Measurements from ENCODE around the gene BPIFB3. TPM values are rescaled to one million over a fixed set of nuclear protein-coding genes. Genes with fewer than 3 reads are reported as not detected.

BPIFB3 gene
- total and polyA plus RNA-seq, 2 experiments from 2014 or later: not detected

- no peaks in the 10 kb centered on the region for H3K27me3 Mint-ChIP-seq (ENCODE audit: insufficient read depth, low read depth, poor library complexity)
- no peak overlapping the region for H3K27ac Mint-ChIP-seq
Measured at GRCh38 chr20:33074675-33075074, 21.0 kb downstream of the BPIFB3 start.

More at GRCh38 chr20:33074675-33075074, 21.0 kb downstream of the BPIFB3 start:
- no peak overlapping the region for H3K27ac ChIP-seq (ENCODE audit: low read depth)
- H3K79me2 ChIP-seq (replicated peaks; ENCODE audit: insufficient read depth): no peaks in the 10 kb centered on the region
- no peak overlapping the region for H3K4me2 ChIP-seq
- no peaks in the 10 kb centered on the region for H3K9me2 ChIP-seq (ENCODE audit: insufficient read depth)
- no peaks in the 10 kb centered on the region for H3K36me3 ChIP-seq (ENCODE audit: insufficient read depth)
- no peaks in the 10 kb centered on the region for H4K20me1 ChIP-seq (replicated peaks; ENCODE audit: insufficient read depth)
- H3K4me1 ChIP-seq (ENCODE audit: insufficient read depth): no peaks in the 10 kb centered on the region
- no peak overlapping the region for H2AFZ ChIP-seq
- H3K36me3 Mint-ChIP-seq (ENCODE audit: low read depth): no peaks in the 10 kb centered on the region
- no peaks in the 10 kb centered on the region; the same call in 2 of the 3 replicates for H3K9me3 Mint-ChIP-seq
- ATAC-seq (no peak), DNase-seq (ENCODE audit: low spot score) (no peak)
- H3K4me3 ChIP-seq: no peak overlapping the region
- no peaks in the 10 kb centered on the region for H3F3A ChIP-seq (replicated peaks; ENCODE audit: low read depth)
- no peaks in the 10 kb centered on the region for H3K4me1 Mint-ChIP-seq
- H3K27me3 ChIP-seq (ENCODE audit: insufficient read depth): no peaks in the 10 kb centered on the region
- TF ChIP-seq REST (IDR thresholded peaks at IDR 0.05; ENCODE audit: unreplicated experiment) (no peak), ZNF114 (CRISPR knock-in tag; IDR thresholded peaks at IDR 0.05) (no peak), CTCF (conservative IDR thresholded peaks at IDR 0.05; ENCODE audit: low read depth in 2 of 2) (no peak), EZH2 (IDR thresholded peaks at IDR 0.05; ENCODE audit: low read depth, unreplicated experiment) (no peak), NANOG (IDR thresholded peaks at IDR 0.05; ENCODE audit: borderline replicate concordance) (no peak), CREB1 (CRISPR knock-in tag; IDR thresholded peaks at IDR 0.05; ENCODE audit: low read depth) (no peak), STAT1 (IDR thresholded peaks at IDR 0.05; ENCODE audit: unreplicated experiment) (no peak), ETS1 (IDR thresholded peaks at IDR 0.05) (no peak), ZNF331 (CRISPR knock-in tag; IDR thresholded peaks at IDR 0.05; ENCODE audit: low read depth) (no peak), POLR2AphosphoS5 (IDR thresholded peaks at IDR 0.05; ENCODE audit: low read depth) (no peak), EZH2phosphoT487 (IDR thresholded peaks at IDR 0.05; ENCODE audit: unreplicated experiment) (no peak)
- TF ChIP-seq, protein P1, sequence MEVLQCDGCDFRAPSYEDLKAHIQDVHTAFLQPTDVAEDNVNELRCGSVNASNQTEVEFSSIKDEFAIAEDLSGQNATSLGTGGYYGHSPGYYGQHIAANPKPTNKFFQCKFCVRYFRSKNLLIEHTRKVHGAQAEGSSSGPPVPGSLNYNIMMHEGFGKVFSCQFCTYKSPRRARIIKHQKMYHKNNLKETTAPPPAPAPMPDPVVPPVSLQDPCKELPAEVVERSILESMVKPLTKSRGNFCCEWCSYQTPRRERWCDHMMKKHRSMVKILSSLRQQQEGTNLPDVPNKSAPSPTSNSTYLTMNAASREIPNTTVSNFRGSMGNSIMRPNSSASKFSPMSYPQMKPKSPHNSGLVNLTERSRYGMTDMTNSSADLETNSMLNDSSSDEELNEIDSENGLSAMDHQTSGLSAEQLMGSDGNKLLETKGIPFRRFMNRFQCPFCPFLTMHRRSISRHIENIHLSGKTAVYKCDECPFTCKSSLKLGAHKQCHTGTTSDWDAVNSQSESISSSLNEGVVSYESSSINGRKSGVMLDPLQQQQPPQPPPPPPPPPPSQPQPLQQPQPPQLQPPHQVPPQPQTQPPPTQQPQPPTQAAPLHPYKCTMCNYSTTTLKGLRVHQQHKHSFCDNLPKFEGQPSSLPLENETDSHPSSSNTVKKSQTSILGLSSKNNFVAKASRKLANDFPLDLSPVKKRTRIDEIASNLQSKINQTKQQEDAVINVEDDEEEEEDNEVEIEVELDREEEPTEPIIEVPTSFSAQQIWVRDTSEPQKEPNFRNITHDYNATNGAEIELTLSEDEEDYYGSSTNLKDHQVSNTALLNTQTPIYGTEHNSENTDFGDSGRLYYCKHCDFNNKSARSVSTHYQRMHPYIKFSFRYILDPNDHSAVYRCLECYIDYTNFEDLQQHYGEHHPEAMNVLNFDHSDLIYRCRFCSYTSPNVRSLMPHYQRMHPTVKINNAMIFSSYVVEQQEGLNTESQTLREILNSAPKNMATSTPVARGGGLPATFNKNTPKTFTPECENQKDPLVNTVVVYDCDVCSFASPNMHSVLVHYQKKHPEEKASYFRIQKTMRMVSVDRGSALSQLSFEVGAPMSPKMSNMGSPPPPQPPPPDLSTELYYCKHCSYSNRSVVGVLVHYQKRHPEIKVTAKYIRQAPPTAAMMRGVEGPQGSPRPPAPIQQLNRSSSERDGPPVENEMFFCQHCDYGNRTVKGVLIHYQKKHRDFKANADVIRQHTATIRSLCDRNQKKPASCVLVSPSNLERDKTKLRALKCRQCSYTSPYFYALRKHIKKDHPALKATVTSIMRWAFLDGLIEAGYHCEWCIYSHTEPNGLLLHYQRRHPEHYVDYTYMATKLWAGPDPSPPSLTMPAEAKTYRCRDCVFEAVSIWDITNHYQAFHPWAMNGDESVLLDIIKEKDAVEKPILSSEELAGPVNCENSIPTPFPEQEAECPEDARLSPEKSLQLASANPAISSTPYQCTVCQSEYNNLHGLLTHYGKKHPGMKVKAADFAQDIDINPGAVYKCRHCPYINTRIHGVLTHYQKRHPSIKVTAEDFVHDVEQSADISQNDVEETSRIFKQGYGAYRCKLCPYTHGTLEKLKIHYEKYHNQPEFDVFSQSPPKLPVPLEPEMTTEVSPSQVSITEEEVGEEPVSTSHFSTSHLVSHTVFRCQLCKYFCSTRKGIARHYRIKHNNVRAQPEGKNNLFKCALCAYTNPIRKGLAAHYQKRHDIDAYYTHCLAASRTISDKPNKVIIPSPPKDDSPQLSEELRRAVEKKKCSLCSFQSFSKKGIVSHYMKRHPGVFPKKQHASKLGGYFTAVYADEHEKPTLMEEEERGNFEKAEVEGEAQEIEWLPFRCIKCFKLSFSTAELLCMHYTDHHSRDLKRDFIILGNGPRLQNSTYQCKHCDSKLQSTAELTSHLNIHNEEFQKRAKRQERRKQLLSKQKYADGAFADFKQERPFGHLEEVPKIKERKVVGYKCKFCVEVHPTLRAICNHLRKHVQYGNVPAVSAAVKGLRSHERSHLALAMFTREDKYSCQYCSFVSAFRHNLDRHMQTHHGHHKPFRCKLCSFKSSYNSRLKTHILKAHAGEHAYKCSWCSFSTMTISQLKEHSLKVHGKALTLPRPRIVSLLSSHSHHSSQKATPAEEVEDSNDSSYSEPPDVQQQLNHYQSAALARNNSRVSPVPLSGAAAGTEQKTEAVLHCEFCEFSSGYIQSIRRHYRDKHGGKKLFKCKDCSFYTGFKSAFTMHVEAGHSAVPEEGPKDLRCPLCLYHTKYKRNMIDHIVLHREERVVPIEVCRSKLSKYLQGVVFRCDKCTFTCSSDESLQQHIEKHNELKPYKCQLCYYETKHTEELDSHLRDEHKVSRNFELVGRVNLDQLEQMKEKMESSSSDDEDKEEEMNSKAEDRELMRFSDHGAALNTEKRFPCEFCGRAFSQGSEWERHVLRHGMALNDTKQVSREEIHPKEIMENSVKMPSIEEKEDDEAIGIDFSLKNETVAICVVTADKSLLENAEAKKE (CRISPR knock-in tag; IDR thresholded peaks at IDR 0.05): no peak
- H3K4me3 Mint-ChIP-seq: no peak overlapping the region

Measured in GM23338 (cell line).